IMR-90 (cell line): ENCODE measurements around the gene RILPL2. TPM values are rescaled to one million over a fixed set of nuclear protein-coding genes. Genes with fewer than 3 reads are reported as not detected.

ENCODE experiments used
- ATAC-seq: fragments of 200-7000 bp; cut with Tn5 transposase; 2 replicates; pipeline ENCODE4 v1.9.1; 2020; ENCODE audit warnings: low read depth, mild to moderate bottlenecking, moderate library complexity
- BruUV-seq: library from RNA; stranded (reverse); fragments of 400-500 nt; replicated peaks from 2 replicates; lab custom pipeline; 2021; lab: Mats Ljungman, UMichigan
- CTCF ChIA-PET: fragments of 300-600 bp; formaldehyde crosslinking; extraction: SDS; loops from one replicate; lab custom pipeline; 2021; ENCODE audit warnings: antibody characterized with exemption; lab: Yijun Ruan, JAX
- POLR2A ChIA-PET: fragments of 300-600 bp; sonication (Branson Sonifier 250); formaldehyde crosslinking; loops from one replicate; lab custom pipeline; 2022; ENCODE audit warnings: antibody characterized with exemption; ENCODE audit not compliant: unreplicated experiment; lab: Charles Lee
- DNase-seq: peaks from one replicate; pipeline ENCODE4 v3.0.0; 2013
- H2AFZ ChIP-seq: replicated peaks from 2 replicates; pipeline ENCODE3; 2013; ENCODE audit warnings: low read length, mild to moderate bottlenecking; ENCODE audit not compliant: poor library complexity
- H2AK5ac ChIP-seq: 2 replicates; pipeline ENCODE4 v1.6.1; 2013; ENCODE audit warnings: low read depth, low read length, inconsistent platforms
- H2AK9ac ChIP-seq: replicated peaks from 2 replicates; pipeline ENCODE3; 2013; ENCODE audit warnings: mild to moderate bottlenecking, low read depth, low read length, moderate library complexity; ENCODE audit not compliant: poor library complexity
- H2BK120ac ChIP-seq: 2 replicates; pipeline ENCODE4 v1.6.1; 2013; ENCODE audit warnings: low read depth, low read length, inconsistent platforms
- H2BK15ac ChIP-seq: 3 replicates; pipeline ENCODE4 v1.6.1; 2013; ENCODE audit warnings: low read depth, low read length, inconsistent platforms
- H2BK20ac ChIP-seq: 2 replicates; pipeline ENCODE4 v1.6.1; 2013; ENCODE audit warnings: low read depth, mild to moderate bottlenecking, inconsistent platforms, low read length, moderate library complexity
- H2BK5ac ChIP-seq: 2 replicates; pipeline ENCODE4 v1.6.1; 2013; ENCODE audit warnings: mild to moderate bottlenecking, low read depth, low read length, inconsistent platforms; ENCODE audit not compliant: poor library complexity, severe bottlenecking
- H3K14ac ChIP-seq: replicated peaks from 2 replicates; pipeline ENCODE4 v1.6.1; 2013; ENCODE audit warnings: low read depth, low read length, inconsistent platforms
- H3K18ac ChIP-seq: 2 replicates; pipeline ENCODE4 v1.6.1; 2013; ENCODE audit warnings: low read depth, low read length, control low read depth
- H3K23ac ChIP-seq: 2 replicates; pipeline ENCODE4 v1.6.1; 2013; ENCODE audit warnings: low read depth, low read length, inconsistent platforms
- H3K27ac ChIP-seq: 2 replicates; pipeline ENCODE4 v1.5.1; 2013; ENCODE audit warnings: mild to moderate bottlenecking, control low read depth, low read length; ENCODE audit not compliant: insufficient read depth
- H3K27me3 ChIP-seq: 2 replicates; pipeline ENCODE4 v1.6.1; 2013; ENCODE audit warnings: low read length; ENCODE audit not compliant: control insufficient read depth, insufficient read depth
- H3K36me3 ChIP-seq: 2 replicates; pipeline ENCODE4 v1.6.1; 2013; ENCODE audit warnings: low read length, mixed read lengths; ENCODE audit not compliant: control insufficient read depth, insufficient read depth
- H3K4ac ChIP-seq: 2 replicates; pipeline ENCODE4 v1.6.1; 2013; ENCODE audit warnings: low read depth, low read length, inconsistent platforms
- H3K4me1 ChIP-seq: 2 replicates; pipeline ENCODE4 v1.6.1; 2013; ENCODE audit warnings: low read length, mixed read lengths; ENCODE audit not compliant: control insufficient read depth, insufficient read depth
- H3K4me2 ChIP-seq: 2 replicates; pipeline ENCODE4 v1.6.1; 2013; ENCODE audit warnings: low read depth, mild to moderate bottlenecking, control low read depth, low read length, moderate library complexity
- H3K4me3 ChIP-seq: 2 replicates; pipeline ENCODE4 v1.5.1; 2013; ENCODE audit warnings: low read depth, mild to moderate bottlenecking, control low read depth, low read length, moderate library complexity; ENCODE audit not compliant: insufficient read depth
- H3K56ac ChIP-seq: 2 replicates; pipeline ENCODE4 v1.6.1; 2013; ENCODE audit warnings: low read length, inconsistent platforms; ENCODE audit not compliant: insufficient read depth; ENCODE audit errors: extremely low read depth
- H3K79me1 ChIP-seq, 2 experiments: 2 replicates each; pipeline ENCODE4 v1.6.1; 2013; ENCODE audit warnings: low read length in 2 of 2, inconsistent platforms in 1 of 2, low read depth in 1 of 2
- H3K9ac ChIP-seq: 2 replicates; pipeline ENCODE4 v1.6.1; 2013; ENCODE audit warnings: low read depth, low read length, control low read depth
- H3K9me1 ChIP-seq: 2 replicates; pipeline ENCODE4 v1.6.1; 2013; ENCODE audit warnings: low read length, inconsistent platforms; ENCODE audit not compliant: insufficient read depth
- H3K9me3 ChIP-seq: 2 replicates; pipeline ENCODE4 v1.6.1; 2013; ENCODE audit warnings: low read length; ENCODE audit not compliant: control insufficient read depth, insufficient read depth
- H4K20me1 ChIP-seq: 2 replicates; pipeline ENCODE4 v1.6.1; 2013; ENCODE audit warnings: low read length, inconsistent platforms; ENCODE audit not compliant: insufficient read depth
- H4K5ac ChIP-seq: 2 replicates; pipeline ENCODE4 v1.6.1; 2013; ENCODE audit warnings: mild to moderate bottlenecking, low read depth, low read length, control low read depth
- H4K8ac ChIP-seq, 2 experiments: 2 replicates each; pipeline ENCODE4 v1.6.1; 2013; ENCODE audit warnings: low read depth in 2 of 2, low read length in 2 of 2, control low read depth in 1 of 2, inconsistent platforms in 1 of 2
- H4K91ac ChIP-seq: 2 replicates; pipeline ENCODE4 v1.6.1; 2013; ENCODE audit warnings: low read depth, low read length, inconsistent platforms; ENCODE audit not compliant: insufficient read depth
- CHD1 ChIP-seq: IDR thresholded peaks from 2 replicates; pipeline ENCODE4 v1.6.1; 2012; ENCODE audit warnings: low read depth, low read length, improper control_type of control experiment
- FOS ChIP-seq: fragments of 150-350 bp; IDR thresholded peaks from 2 replicates; pipeline ENCODE4 v1.6.1; 2016; ENCODE audit warnings: low read depth, low read length
- MAFK ChIP-seq: IDR thresholded peaks from 2 replicates; pipeline ENCODE4 v1.6.1; 2012; ENCODE audit warnings: low read depth, low read length, improper control_type of control experiment
- MAZ ChIP-seq: IDR thresholded peaks from 2 replicates; pipeline ENCODE4 v1.6.1; 2012; ENCODE audit warnings: low read depth, mild to moderate bottlenecking, low read length, improper control_type of control experiment, moderate library complexity, borderline replicate concordance
- POLR2A ChIP-seq: IDR thresholded peaks from 2 replicates; pipeline ENCODE4 v1.6.1; 2012; ENCODE audit warnings: mild to moderate bottlenecking, low read depth, low read length
- RAD21 ChIP-seq: IDR thresholded peaks from 2 replicates; pipeline ENCODE4 v1.6.1; 2012; ENCODE audit warnings: low read length, improper control_type of control experiment
- WGBS, 2 experiments: methylation state at CpG; one replicate each; pipeline versions ENCODE4 v1.1.5 to v1.1.7; 2013; ENCODE audit warnings: missing lambda C conversion rate in 2 of 2; ENCODE audit not compliant: insufficient read length in 1 of 2; ENCODE audit errors: extremely low coverage in 2 of 2; 5-methylcytosine and 5-hydroxymethylcytosine counted together
- dilution Hi-C: fragments of 300-500 bp; cut with HindIII; formaldehyde crosslinking; loops from one replicate; pipeline ENCODE4 v1.14.3; 2018; ENCODE audit warnings: low sequenced_read_pairs; ENCODE audit not compliant: unreplicated experiment
- in situ Hi-C: fragments of 300-500 bp; cut with MboI; formaldehyde crosslinking; loops from 3 replicates; pipeline ENCODE4 v1.14.3; 2019; ENCODE audit warnings: low sequenced_read_pairs, inconsistent platforms, mixed read lengths
- intact Hi-C: fragments of 100-400 bp; cut with micrococcal nuclease; formaldehyde crosslinking; loops from 2 replicates; pipeline ENCODE4 v1.10.0; 2022
- polyA plus RNA-seq, 3 experiments: library from polyadenylated mRNA; depleted of rRNA; stranded (reverse); fragments of >200 nt; gene quantifications; 2 replicates each; pipeline ENCODE4 v1.2.3, GENCODE V29; 2012; ENCODE audit warnings: low replicate concordance in 1 of 3
- total RNA-seq: library from RNA; depleted of rRNA; stranded (reverse); fragments of >200 nt; gene quantifications from 2 replicates; pipeline ENCODE4 v1.2.3, GENCODE V29; 2012
- TF ChIP-seq, protein P1 (sequence below): conservative IDR thresholded peaks from 2 replicates; pipeline ENCODE4 v1.5.1; 2012; ENCODE audit warnings: mild to moderate bottlenecking, low read depth, low read length, improper control_type of control experiment
- TF ChIP-seq, protein P2 (sequence below): fragments of 150-350 bp; IDR thresholded peaks from 2 replicates; pipeline ENCODE4 v1.6.1; 2017; ENCODE audit warnings: mild to moderate bottlenecking, antibody characterized with exemption, low read length, low read depth
- TF ChIP-seq, protein P3 (sequence below): fragments of 150-350 bp; IDR thresholded peaks from 2 replicates; pipeline ENCODE4 v1.6.1; 2016; ENCODE audit warnings: low read depth, mild to moderate bottlenecking, low read length, moderate library complexity, borderline replicate concordance

The RILPL2 gene
- total and polyA plus RNA-seq, 2 of the 4 experiments (the other 2 are of a cell fraction) = 1.8 to 2.2 TPM

DNA sequence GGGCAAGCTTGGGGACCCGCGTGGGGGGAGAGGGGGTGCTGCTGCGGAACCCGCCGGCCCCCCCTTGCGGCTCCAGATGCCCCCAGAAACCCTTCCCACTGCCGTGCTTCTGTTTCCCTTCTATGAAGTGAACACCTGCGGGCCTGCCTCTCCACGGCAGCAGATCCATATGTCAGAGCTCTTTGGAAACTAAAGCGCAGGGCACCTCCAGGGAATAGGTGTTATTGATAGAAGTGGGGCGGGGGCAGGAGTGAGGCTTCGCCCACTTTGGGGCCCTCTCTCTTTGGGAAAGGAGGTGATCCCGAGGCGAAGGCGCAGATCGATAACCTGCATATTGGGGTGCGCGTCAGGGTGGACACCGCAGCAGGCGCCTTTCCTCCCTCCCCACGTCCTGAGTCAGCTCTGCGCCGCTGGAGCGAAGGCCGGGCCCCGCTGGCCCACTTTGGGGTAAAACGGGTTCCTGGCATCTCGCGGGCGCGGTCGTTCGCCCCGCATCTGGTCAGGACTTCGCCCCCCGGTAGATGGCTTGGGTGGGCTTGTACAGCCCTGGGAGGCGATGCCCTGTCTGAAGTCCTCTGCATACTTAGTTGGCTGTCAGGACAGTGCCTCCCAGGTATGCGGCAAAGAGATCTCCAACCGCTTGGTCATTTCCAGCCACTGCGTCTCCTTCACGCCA, 52.0 kb downstream of the RILPL2 start (continued):
- TF ChIP-seq, protein P1, sequence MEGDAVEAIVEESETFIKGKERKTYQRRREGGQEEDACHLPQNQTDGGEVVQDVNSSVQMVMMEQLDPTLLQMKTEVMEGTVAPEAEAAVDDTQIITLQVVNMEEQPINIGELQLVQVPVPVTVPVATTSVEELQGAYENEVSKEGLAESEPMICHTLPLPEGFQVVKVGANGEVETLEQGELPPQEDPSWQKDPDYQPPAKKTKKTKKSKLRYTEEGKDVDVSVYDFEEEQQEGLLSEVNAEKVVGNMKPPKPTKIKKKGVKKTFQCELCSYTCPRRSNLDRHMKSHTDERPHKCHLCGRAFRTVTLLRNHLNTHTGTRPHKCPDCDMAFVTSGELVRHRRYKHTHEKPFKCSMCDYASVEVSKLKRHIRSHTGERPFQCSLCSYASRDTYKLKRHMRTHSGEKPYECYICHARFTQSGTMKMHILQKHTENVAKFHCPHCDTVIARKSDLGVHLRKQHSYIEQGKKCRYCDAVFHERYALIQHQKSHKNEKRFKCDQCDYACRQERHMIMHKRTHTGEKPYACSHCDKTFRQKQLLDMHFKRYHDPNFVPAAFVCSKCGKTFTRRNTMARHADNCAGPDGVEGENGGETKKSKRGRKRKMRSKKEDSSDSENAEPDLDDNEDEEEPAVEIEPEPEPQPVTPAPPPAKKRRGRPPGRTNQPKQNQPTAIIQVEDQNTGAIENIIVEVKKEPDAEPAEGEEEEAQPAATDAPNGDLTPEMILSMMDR = no peak

DNA sequence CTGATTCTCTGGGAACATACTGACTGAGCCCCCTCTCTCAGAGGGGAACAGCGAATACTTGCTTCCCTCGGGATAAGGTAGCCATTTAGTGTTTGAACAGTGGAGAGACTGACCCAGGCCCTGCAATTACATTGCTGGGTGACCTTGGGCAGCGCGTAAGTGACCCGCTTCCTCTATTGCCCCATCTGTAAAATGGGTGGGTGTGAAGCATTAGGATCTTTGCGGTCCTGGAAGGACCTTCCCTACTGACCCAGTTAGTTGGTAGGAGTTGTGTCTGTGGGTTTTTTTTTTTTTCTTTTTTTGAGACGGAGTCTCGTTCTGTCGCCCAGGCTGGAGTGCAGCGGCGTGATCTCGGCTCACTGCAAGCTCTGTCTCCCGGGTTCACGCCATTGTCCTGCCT, 53.8 kb downstream of the RILPL2 start:
- Histone ChIP-seq H3K4me1 (peaks cover 2% of the 10 kb centered on the region; the same call in 1 of the 2 replicates), H3K79me1 (peaks cover 11 to 34% of the 10 kb centered on the region in 2 experiments; a peak in 3 of 4 replicates), H3K56ac (no peak overlapping the region), H2BK5ac (no peak overlapping the region), H3K4me3 (no peak overlapping the region), H3K23ac (no peak overlapping the region), H3K4ac (no peak overlapping the region), H2AK5ac (peak overlapping the region; percentile 56; the same call in 1 of the 2 replicates), H4K5ac (no peak overlapping the region), H2BK20ac (0 out of 2 replicates have a peak overlapping the region, but pooled peaks have one; percentile 10), H4K20me1 (no peaks in the 10 kb centered on the region), H3K9ac (no peak overlapping the region), H3K18ac (no peak overlapping the region), H3K4me2 (no peak overlapping the region), H2BK120ac (no peak overlapping the region), H2AK9ac (peak overlapping the region; percentile 90), H3K36me3 (no peaks in the 10 kb centered on the region), H3K27me3 (no peaks in the 10 kb centered on the region), H4K91ac (no peak overlapping the region), H2AFZ (no peak overlapping the region), H2BK15ac (no peak overlapping the region), H3K9me3 (no peaks in the 10 kb centered on the region), H3K27ac (no peak overlapping the region), H4K8ac (peak overlapping the region in 1 of 2 experiments; percentile 31; a peak in 2 of 4 replicates), H3K14ac (no peak overlapping the region), H3K9me1 (peaks cover 9% of the 10 kb centered on the region; the same call in 1 of the 2 replicates)
- no TSS peak for BruUV-seq
- DNase-seq (no peak), ATAC-seq (no peak)
- intact Hi-C loops (loop anchor here (1.0 to 10.0 kb wide), 2 partner anchors 17 to 408 kb away; partner anchors contain the start of gene OGFOD2), in situ Hi-C loops (no loop called here), dilution Hi-C loops (no loop called here)
- WGBS, 2 experiments = no CpG with 5 or more reads among the region's 14 CpGs
- ChIA-PET CTCF (no interaction called here), POLR2A (no interaction called here)
- TF ChIP-seq, protein P2, sequence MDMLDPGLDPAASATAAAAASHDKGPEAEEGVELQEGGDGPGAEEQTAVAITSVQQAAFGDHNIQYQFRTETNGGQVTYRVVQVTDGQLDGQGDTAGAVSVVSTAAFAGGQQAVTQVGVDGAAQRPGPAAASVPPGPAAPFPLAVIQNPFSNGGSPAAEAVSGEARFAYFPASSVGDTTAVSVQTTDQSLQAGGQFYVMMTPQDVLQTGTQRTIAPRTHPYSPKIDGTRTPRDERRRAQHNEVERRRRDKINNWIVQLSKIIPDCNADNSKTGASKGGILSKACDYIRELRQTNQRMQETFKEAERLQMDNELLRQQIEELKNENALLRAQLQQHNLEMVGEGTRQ = no peak
- TF ChIP-seq, protein P3, sequence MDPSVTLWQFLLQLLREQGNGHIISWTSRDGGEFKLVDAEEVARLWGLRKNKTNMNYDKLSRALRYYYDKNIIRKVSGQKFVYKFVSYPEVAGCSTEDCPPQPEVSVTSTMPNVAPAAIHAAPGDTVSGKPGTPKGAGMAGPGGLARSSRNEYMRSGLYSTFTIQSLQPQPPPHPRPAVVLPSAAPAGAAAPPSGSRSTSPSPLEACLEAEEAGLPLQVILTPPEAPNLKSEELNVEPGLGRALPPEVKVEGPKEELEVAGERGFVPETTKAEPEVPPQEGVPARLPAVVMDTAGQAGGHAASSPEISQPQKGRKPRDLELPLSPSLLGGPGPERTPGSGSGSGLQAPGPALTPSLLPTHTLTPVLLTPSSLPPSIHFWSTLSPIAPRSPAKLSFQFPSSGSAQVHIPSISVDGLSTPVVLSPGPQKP = no peak
- TF ChIP-seq, protein P1 = no peak
- TF ChIP-seq CHD1 (no peak), MAFK (no peak), POLR2A (no peak), MAZ (no peak), RAD21 (no peak), FOS (no peak)
